Lower lobe of right lung (tissue), 2 donors: ENCODE results near the gene TUBB2B. TPM values are rescaled to one million over a fixed set of nuclear protein-coding genes. Genes with fewer than 3 reads are reported as not detected.
"Not testable (repeated sequence)": the region's sequence is repeated elsewhere in the genome, so short reads cannot be mapped to it uniquely, and the experiment has no call there.

Experiments
- ATAC-seq, 2 donors: fragments of 200-7000 bp; cut with Tn5 transposase; one replicate each; pipeline ENCODE4 v1.9.1; 2020 to 2022; ENCODE audit warnings: mild to moderate bottlenecking in 2 of 2, moderate library complexity in 2 of 2
- DNase-seq: peaks from one replicate; pipeline ENCODE4 v3.0.0-alpha.2; 2020
- H3K27ac ChIP-seq: fragments of 200-600 bp; one replicate; pipeline ENCODE4 v1.8.0; 2022
- H3K27me3 ChIP-seq: fragments of 200-600 bp; one replicate; pipeline ENCODE4 v1.8.0; 2022; ENCODE audit warnings: low read depth
- H3K36me3 ChIP-seq: fragments of 200-600 bp; one replicate; pipeline ENCODE4 v1.8.0; 2022; ENCODE audit warnings: mild to moderate bottlenecking
- H3K4me1 ChIP-seq: fragments of 200-600 bp; one replicate; pipeline ENCODE4 v1.8.0; 2022
- H3K4me3 ChIP-seq: fragments of 200-600 bp; one replicate; pipeline ENCODE4 v1.8.0; 2022; ENCODE audit warnings: mild to moderate bottlenecking
- H3K9me3 ChIP-seq: fragments of 200-600 bp; one replicate; pipeline ENCODE4 v1.8.0; 2022
- intact Hi-C: fragments of 100-400 bp; cut with DNase I; formaldehyde crosslinking; loops from one replicate; pipeline ENCODE4 v1.11.0; 2022
- total RNA-seq: library from RNA; stranded (reverse); fragmentation: NEBNext Ultra II Directional; extraction: Animal tissue kit (Norgen Biotek cat#: 25700); gene quantifications from one replicate; pipeline ENCODE4 v1.2.1, GENCODE V29; 2021
- TF ChIP-seq, protein P1 (sequence below): fragments of 200-600 bp; IDR thresholded peaks from one replicate; pipeline ENCODE4 v1.8.0; 2022; ENCODE audit warnings: antibody characterized with exemption, mild to moderate bottlenecking
- donor health status: DM: no; HTN: yes; CAD: no; lungs with severe emphysema.

The TUBB2B gene
- total RNA-seq, 1 donor from 2014 or later: 0.59 TPM

DNA sequence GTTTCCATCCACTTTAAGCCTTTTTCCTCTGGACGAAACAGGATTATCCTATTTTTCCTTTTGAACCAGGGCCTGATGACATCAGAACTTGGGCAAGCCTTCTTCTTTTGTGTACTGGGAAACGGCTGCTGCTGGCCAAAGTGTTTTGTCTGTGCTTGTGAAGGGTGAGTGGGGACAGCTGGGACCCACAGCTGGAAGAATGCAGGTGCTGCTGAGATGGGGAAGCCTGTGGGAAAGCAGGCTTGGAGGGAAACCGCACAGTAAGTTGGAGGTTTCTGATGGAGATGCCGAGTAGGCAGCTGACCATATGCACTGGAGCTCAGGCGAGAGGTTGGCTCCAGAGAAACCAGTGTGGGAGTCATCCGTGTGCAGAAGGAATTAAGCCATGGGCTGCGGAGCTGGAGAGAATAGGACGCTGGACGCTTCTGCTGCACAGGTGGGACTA is 22.8 kb upstream of the TUBB2B start:
- Histone ChIP-seq H3K36me3 (no peaks in the 10 kb centered on the region), H3K4me1 (peaks cover 18% of the 10 kb centered on the region), H3K27ac (no peak overlapping the region), H3K4me3 (no peak overlapping the region), H3K27me3 (peaks cover 11% of the 10 kb centered on the region), H3K9me3 (no peaks in the 10 kb centered on the region)
- intact Hi-C loops: loop anchor here (10.0 kb wide), 1 partner anchor 125 kb away; no protein-coding TSS in a partner anchor
- TF ChIP-seq, protein P1, sequence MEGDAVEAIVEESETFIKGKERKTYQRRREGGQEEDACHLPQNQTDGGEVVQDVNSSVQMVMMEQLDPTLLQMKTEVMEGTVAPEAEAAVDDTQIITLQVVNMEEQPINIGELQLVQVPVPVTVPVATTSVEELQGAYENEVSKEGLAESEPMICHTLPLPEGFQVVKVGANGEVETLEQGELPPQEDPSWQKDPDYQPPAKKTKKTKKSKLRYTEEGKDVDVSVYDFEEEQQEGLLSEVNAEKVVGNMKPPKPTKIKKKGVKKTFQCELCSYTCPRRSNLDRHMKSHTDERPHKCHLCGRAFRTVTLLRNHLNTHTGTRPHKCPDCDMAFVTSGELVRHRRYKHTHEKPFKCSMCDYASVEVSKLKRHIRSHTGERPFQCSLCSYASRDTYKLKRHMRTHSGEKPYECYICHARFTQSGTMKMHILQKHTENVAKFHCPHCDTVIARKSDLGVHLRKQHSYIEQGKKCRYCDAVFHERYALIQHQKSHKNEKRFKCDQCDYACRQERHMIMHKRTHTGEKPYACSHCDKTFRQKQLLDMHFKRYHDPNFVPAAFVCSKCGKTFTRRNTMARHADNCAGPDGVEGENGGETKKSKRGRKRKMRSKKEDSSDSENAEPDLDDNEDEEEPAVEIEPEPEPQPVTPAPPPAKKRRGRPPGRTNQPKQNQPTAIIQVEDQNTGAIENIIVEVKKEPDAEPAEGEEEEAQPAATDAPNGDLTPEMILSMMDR: no peak
- DNase-seq (no peak), ATAC-seq (no peak)

DNA sequence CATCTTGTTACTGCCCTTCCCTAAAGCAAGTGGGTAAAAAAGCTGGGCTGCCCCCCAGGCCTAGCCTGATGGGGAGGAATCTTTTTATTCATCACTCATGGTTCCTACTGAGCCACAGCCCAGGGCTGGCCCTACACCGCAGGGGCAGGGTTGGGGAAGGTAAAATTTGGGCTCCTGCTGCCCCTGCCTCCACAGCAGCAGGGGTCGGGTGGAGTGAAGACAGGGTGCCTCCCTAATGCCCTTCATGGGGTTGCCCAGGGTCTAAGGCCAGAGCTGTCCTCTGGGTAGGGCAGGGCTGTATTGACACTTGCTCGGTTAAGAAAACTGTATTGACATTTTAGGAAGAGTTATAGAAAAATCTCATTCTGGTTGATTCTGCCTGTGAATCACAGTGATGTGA is 22.4 kb upstream of the TUBB2B start:
- ATAC-seq: no peak
- no peak for DNase-seq
- Histone ChIP-seq H3K9me3 (no peaks in the 10 kb centered on the region), H3K4me3 (no peak overlapping the region), H3K36me3 (no peaks in the 10 kb centered on the region), H3K27me3 (peaks cover 11% of the 10 kb centered on the region), H3K27ac (no peak overlapping the region), H3K4me1 (peaks cover 18% of the 10 kb centered on the region)
- intact Hi-C loops: loop anchor here (10.0 kb wide), 1 partner anchor 125 kb away; no protein-coding TSS in a partner anchor
- TF ChIP-seq, protein P1: no peak

DNA sequence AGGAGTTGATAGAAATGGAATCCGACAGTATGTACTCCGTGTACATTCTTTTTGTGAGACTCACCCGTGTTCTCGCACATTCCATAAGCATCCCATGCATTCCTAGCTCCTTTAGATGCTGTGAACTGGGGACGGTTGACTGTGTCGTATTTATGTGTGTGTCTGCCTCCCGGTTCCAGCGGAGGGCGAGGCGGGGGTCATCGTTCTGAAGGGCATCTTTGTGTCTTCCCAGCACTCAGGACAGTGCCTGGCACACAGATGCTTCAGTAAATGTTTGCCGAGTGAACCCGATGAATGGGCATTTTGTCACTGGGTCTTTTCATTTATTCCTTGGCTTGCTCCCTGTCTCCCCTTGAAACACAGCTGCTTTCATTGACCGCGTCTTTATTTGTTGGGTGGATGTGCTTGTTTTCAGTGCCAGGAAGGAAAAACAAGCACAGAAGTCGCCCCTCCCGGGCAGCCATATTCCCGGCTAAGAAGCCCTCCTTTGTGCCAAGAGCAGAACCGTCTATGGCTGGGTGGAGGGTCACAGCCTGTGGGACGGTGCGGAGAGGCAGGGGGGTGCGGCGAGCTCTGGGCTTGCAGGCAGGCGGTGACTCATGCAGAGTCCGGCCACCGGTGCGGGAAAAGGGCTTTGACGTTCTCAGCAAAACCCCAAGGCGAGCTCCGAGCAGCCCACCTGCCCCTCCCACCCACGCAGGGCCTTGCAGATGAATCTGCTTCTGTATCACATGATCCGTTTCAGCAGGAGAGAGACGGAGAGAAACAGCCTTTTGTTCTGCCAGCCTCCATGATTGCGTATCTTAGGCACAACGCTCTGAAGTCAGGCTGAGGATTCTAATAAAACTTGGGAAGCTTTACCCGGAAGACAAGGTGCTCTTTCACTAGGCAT is 20.0 kb upstream of the TUBB2B start:
- Histone ChIP-seq H3K27ac (no peak overlapping the region), H3K27me3 (peaks cover 11% of the 10 kb centered on the region), H3K4me1 (peaks cover 18% of the 10 kb centered on the region), H3K4me3 (peak overlapping the region; percentile 28), H3K36me3 (no peaks in the 10 kb centered on the region), H3K9me3 (no peaks in the 10 kb centered on the region)
- intact Hi-C loops: no loop called here
- ATAC-seq (peak; percentile 38 to 49), DNase-seq (no peak)
- TF ChIP-seq, protein P1: no peak

DNA sequence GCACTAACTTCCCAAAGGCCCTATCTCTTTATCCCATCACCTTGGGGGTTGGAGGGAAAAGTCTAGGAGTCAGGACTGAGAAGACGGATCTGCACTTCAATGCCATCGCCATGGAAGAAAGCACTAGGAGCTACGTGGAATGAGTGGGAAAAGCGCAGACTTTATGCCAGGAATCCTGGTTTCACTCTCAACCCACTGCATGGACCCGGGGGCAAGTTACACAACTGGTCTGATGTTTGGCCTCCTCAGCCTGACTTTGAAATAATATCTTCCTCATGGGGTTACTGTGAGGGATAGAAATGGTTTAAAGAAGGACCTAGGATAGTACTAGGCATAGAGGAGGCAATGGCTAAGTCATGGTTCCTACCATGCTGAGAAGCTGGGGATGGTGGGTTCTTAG is 17.8 kb upstream of the TUBB2B start:
- H3K36me3 ChIP-seq: no peaks in the 10 kb centered on the region
- H3K27ac ChIP-seq: no peak overlapping the region
- no peak overlapping the region for H3K4me3 ChIP-seq
- H3K9me3 ChIP-seq: no peaks in the 10 kb centered on the region
- H3K4me1 ChIP-seq: peaks cover 9% of the 10 kb centered on the region
- peaks cover 11% of the 10 kb centered on the region for H3K27me3 ChIP-seq
- ATAC-seq: no peak
- intact Hi-C loops: no loop called here
- TF ChIP-seq, protein P1: no peak
- DNase-seq: no peak

DNA sequence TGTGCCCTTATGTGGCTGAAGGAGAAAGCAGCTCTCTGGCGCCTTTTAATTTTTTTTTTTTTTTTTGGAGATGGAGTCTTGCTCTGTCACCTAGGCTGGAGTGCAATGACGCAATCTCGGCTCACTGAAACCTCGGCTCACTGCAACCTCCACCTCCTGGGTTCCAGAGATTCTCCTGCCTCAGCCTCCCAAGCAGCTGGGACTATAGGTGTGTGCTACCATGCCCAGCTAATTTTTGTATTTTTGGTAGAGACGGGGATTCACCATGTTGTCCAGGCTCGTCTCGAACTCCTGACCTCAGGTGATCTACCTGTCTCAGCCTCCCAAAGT is 17.3 kb upstream of the TUBB2B start:
- DNase-seq, H3K4me1 ChIP-seq, ATAC-seq, H3K27ac ChIP-seq, H3K4me3 ChIP-seq, intact Hi-C loops, H3K36me3 ChIP-seq, H3K9me3 ChIP-seq: not testable (repeated sequence)
- peaks cover 11% of the 10 kb centered on the region for H3K27me3 ChIP-seq
